Mucosa of rectum (tissue), 2 donors: ENCODE measurements around the gene MYOZ2.
A peak's percentile ranks its signal among the peaks of the same experiment; 100 is the strongest.

Experiments
- H3K27ac ChIP-seq, 2 donors: one replicate each; pipeline ENCODE4 v1.7.0; 2013; ENCODE audit warnings: inconsistent platforms in 2 of 2, low read depth in 2 of 2, low read length in 2 of 2
- H3K27me3 ChIP-seq, 2 donors: one replicate each; pipeline ENCODE4 v1.7.0; 2013; ENCODE audit warnings: low read length in 2 of 2; ENCODE audit not compliant: control insufficient read depth in 2 of 2, insufficient read depth in 2 of 2
- H3K36me3 ChIP-seq, 2 donors: one replicate each; pipeline ENCODE4 v1.7.0; 2013; ENCODE audit warnings: low read length in 2 of 2; ENCODE audit not compliant: control insufficient read depth in 2 of 2, insufficient read depth in 2 of 2
- H3K4me1 ChIP-seq, 2 donors: one replicate each; pipeline ENCODE4 v1.7.0; 2013; ENCODE audit warnings: low read length in 2 of 2, mild to moderate bottlenecking in 1 of 2; ENCODE audit not compliant: control insufficient read depth in 2 of 2, insufficient read depth in 2 of 2
- H3K4me3 ChIP-seq, 2 donors: one replicate each; pipeline ENCODE4 v1.7.0; 2013; ENCODE audit warnings: low read length in 2 of 2
- H3K9ac ChIP-seq, 2 donors: one replicate each; pipeline ENCODE4 v1.7.0; 2013; ENCODE audit warnings: low read length in 2 of 2, low read depth in 1 of 2, mild to moderate bottlenecking in 1 of 2
- H3K9me3 ChIP-seq, 2 donors: one replicate each; pipeline ENCODE4 v1.7.0; 2013; ENCODE audit warnings: low read length in 2 of 2; ENCODE audit not compliant: control insufficient read depth in 2 of 2
- donor health status: healthy.
- donor health status: Normal muscosa, but diverticular disease.

MYOZ2 gene

GRCh38 chr4:119209586-119209985, 74.0 kb downstream of the MYOZ2 start:
- Histone ChIP-seq H3K27me3 (no peaks in the 10 kb centered on the region), H3K36me3 (no peaks in the 10 kb centered on the region), H3K4me3 (no peak overlapping the region), H3K4me1 (no peaks in the 10 kb centered on the region), H3K9ac (no peak overlapping the region), H3K9me3 (no peaks in the 10 kb centered on the region), H3K27ac (peak overlapping the region in 1 of 2 donors; percentile 23)

- Histone ChIP-seq H3K4me3 (peak overlapping the region in 1 of 2 donors; percentile 98), H3K27ac (no peak overlapping the region), H3K9me3 (no peaks in the 10 kb centered on the region), H3K36me3 (no peaks in the 10 kb centered on the region), H3K9ac (no peak overlapping the region), H3K27me3 (no peaks in the 10 kb centered on the region), H3K4me1 (no peaks in the 10 kb centered on the region)
Observed at GRCh38 chr4:119210775-119211174, 75.1 kb downstream of the MYOZ2 start.

DNA sequence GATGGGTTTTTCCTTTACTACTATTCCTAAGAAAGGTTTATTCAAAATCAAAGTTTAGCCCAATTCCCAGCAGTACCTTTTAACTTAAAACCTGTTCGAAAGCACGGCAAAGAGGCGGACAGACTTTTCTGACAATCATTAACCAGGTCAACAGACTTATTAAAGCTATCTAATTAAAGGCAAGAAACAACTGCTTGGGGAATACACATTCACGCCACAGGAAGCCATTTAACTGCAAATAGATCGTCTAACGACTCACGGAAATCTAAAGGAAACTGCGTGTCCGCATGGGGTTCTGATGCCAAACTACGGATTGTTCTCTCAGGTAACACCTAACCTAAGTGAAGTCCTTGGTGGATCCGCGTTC, 76.2 kb downstream of the MYOZ2 start:
- Histone ChIP-seq H3K27ac (peak overlapping the region; percentile 98), H3K4me3 (peak overlapping the region; percentile 96 to 98), H3K36me3 (no peaks in the 10 kb centered on the region), H3K4me1 (no peaks in the 10 kb centered on the region), H3K9me3 (no peaks in the 10 kb centered on the region), H3K9ac (peak overlapping the region; percentile 81 to 98), H3K27me3 (no peaks in the 10 kb centered on the region)

DNA sequence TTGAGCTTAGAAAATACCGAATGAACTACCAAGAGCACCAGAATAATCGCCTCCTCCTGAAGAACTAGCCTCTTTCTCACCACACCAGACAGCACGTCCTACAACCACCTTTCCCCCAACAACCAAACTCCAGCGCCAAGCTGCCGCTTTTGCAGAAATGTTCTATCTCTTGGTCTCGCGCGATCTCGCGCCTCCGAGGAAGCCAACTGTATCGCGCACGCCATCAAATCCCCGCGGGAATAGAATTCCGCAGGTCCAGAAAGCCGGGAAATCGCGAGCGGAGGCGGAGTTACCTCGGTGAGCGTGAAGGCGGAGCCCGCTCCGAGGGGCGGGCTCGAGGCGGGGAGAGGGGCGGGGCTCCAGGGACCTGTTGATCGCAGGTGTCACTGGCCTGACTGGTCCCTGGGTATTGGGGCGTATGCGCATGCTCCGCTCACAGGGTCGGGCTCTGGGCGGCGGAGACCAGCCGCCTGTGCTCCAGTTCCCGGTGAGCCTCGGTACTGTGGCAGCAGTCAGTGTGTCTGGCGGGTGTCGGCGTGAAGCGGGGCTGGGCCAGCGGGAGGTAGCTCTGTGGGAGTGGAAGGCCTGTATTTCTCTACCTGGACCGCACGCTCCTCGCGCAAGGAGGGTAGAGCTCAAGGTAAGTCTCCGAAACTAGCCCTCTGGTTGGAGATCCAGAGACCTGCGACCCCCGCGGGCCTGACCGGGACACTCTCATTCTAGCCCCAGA, 76.8 kb downstream of the MYOZ2 start, which contains the start of gene USP53:
Gene USP53, plus strand, starts transcription at position 480 of the 730 bp plus-strand sequence. CDS start 27,047 bp downstream, outside the sequence.
- peaks cover 5% of the 10 kb centered on the region in 2 donors for H3K36me3 ChIP-seq
- no peaks in the 10 kb centered on the region for H3K9me3 ChIP-seq
- peak within 1 kb of the TSS; percentile 98 for H3K27ac ChIP-seq
- H3K9ac ChIP-seq = peak within 1 kb of the TSS; percentile 96 to 98
- peak within 1 kb of the TSS; percentile 96 to 98 for H3K4me3 ChIP-seq
- H3K27me3 ChIP-seq = no peaks in the 10 kb centered on the region
- H3K4me1 ChIP-seq = peaks cover 0 to 3% of the 10 kb centered on the region in 2 donors

DNA sequence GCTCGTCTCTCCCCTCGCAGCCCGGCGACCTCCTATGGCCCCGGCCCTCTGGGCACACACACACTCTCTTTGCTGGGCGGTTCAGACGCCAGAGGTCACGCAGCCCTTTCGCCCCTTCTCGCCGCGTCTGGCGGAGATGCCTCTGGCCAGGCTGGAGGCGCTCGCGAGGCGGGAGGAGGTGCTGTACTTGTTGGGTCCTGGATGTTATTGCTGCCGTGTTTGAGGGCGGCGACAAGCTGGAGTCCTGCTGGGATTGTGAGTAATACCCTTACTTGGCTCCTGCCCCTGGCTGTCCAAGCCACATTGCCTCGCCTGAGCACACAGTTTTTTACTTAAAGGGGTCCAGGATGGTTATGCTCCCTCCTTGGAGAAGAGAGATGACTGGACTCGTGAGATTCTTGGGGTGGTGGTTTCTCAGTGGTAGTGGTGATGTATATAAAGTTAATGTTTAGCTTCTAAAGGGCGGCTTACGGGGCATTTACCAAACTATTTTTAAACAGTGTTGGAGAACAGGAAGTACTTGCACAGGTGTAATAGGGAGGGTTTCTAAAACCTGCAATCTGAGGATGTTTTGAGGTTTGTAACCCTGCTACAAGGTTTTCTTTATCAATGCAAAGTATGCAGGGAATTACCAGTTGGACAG, 77.5 kb downstream of the MYOZ2 start:
- Histone ChIP-seq H3K27ac (peak overlapping the region; percentile 98), H3K27me3 (no peaks in the 10 kb centered on the region), H3K9me3 (no peaks in the 10 kb centered on the region), H3K4me1 (peaks cover 0 to 8% of the 10 kb centered on the region in 2 donors), H3K9ac (peak overlapping the region; percentile 96 to 98), H3K36me3 (peaks cover 12% of the 10 kb centered on the region in 2 donors), H3K4me3 (peak overlapping the region; percentile 96 to 98)

- Histone ChIP-seq H3K4me3 (no peak overlapping the region), H3K36me3 (peaks cover 29 to 34% of the 10 kb centered on the region in 2 donors), H3K9ac (no peak overlapping the region), H3K9me3 (no peaks in the 10 kb centered on the region), H3K4me1 (peaks cover 0 to 8% of the 10 kb centered on the region in 2 donors), H3K27ac (no peak overlapping the region), H3K27me3 (no peaks in the 10 kb centered on the region)
Observed at GRCh38 chr4:119218093-119218492, 82.5 kb downstream of the MYOZ2 start.

DNA sequence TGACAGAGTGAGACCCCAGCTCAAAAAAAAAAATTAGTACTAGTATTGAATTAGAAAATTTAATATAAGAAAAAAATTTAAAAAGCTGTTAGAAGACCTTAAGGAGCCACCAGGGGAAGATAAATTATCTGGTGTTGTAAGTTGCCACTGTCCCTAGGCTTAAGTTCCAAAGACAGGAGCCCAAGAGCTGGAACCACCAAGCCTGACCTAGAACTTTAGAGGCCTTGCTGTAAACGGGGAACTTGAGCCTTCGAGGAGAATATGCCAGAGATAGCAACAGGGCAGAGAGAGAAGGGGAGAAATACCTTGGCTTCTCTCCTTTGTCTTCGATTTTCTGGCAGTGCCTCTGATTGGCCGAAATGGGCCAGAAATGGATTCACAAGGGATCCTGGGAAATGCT, 85.8 kb downstream of the MYOZ2 start:
- Histone ChIP-seq H3K36me3 (peaks cover 29 to 34% of the 10 kb centered on the region in 2 donors), H3K27ac (no peak overlapping the region), H3K4me3 (no peak overlapping the region), H3K4me1 (peaks cover 0 to 8% of the 10 kb centered on the region in 2 donors), H3K9me3 (no peaks in the 10 kb centered on the region), H3K9ac (no peak overlapping the region), H3K27me3 (no peaks in the 10 kb centered on the region)

GRCh38 chr4:119227690-119228089, 92.1 kb downstream of the MYOZ2 start:
- no peak overlapping the region for H3K4me3 ChIP-seq
- H3K9me3 ChIP-seq = no peaks in the 10 kb centered on the region
- H3K4me1 ChIP-seq = no peaks in the 10 kb centered on the region
- peaks cover 9 to 11% of the 10 kb centered on the region in 2 donors for H3K36me3 ChIP-seq
- no peaks in the 10 kb centered on the region for H3K27me3 ChIP-seq
- no peak overlapping the region for H3K27ac ChIP-seq
- H3K9ac ChIP-seq = no peak overlapping the region

DNA sequence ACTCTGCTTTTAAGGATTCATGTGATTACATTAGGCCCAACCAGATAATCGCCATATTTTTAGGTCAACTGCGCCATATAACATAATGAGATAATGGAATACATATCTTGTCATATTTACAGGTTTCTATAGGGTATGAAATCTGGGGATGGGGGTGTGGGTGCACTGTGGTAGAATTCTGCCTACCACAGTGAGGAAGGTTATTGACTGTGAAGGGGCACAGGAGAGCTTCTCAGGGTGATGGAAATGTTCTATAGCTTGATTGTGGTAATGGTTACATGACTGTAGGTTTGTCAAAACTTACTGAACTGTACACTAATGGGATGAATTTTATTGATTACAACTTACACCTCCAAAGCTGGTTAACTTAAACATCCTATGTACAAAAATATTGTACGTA, 92.8 kb downstream of the MYOZ2 start:
- no peak overlapping the region for H3K4me3 ChIP-seq
- H3K27me3 ChIP-seq = no peaks in the 10 kb centered on the region
- H3K9me3 ChIP-seq = no peaks in the 10 kb centered on the region
- peaks cover 9 to 11% of the 10 kb centered on the region in 2 donors for H3K36me3 ChIP-seq
- H3K4me1 ChIP-seq = no peaks in the 10 kb centered on the region
- no peak overlapping the region for H3K9ac ChIP-seq
- H3K27ac ChIP-seq = no peak overlapping the region

DNA sequence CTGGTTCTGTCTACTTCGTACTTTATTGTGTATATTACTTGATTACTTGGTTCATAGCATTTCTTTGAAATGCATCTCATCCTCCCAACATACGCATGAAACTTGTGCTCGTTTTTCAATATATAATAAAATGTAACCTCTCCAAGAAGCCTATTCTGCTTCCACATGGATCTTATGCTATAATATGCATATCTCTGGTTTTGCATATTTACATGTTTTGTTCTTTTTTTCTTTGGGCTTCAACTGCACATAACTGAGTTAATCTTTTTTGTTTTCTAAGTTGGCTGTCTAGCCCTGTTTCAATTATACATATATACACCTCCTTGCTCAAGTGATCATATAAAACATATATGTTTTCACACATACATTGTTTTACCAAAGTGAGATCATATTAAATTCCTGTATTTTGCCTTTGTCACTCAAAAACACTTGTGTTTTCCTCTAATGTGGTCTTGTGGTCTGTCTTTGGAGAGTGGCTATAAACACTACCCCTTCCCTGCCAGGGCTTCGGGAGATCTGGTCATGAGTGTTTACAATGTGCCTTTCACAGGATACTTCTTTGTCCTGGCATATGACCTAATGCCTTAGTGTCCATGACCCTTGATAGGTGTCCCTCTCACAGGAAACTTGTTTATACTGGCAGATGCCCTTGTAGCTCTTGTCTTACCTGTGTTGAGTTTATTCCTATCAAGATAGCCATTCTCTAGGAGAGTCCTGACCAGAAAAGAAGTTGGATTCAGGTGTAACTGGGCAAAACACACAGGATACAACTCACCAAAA, 94.5 kb downstream of the MYOZ2 start:
- no peak overlapping the region for H3K27ac ChIP-seq
- no peak overlapping the region for H3K4me3 ChIP-seq
- H3K4me1 ChIP-seq = no peaks in the 10 kb centered on the region
- no peak overlapping the region for H3K9ac ChIP-seq
- no peaks in the 10 kb centered on the region for H3K27me3 ChIP-seq
- H3K36me3 ChIP-seq = peaks cover 15% of the 10 kb centered on the region in 2 donors
- H3K9me3 ChIP-seq = no peaks in the 10 kb centered on the region
